Esophagus squamous epithelium (tissue), 5 donors: ENCODE data around the gene ZDHHC11B. TPM values are rescaled to one million over a fixed set of nuclear protein-coding genes. Genes with fewer than 3 reads are reported as not detected.
"Not testable (repeated sequence)": the region's sequence is repeated elsewhere in the genome, so short reads cannot be mapped to it uniquely, and the experiment has no call there.

Experiments used
- DNase-seq: peaks from one replicate; lab custom pipeline; 2025; lab: John Stamatoyannopoulos, UW
- H3K27ac ChIP-seq, 4 donors: fragments of 200-600 bp; sonication (generic); one replicate each; pipeline ENCODE4 v1.5.1; 2016 to 2019; ENCODE audit warnings: mild to moderate bottlenecking in 1 of 4
- H3K27me3 ChIP-seq, 4 donors: fragments of 200-600 bp; sonication (generic); 1 replicate in 3 of 4; 2 replicates in 1 of 4; pipeline versions ENCODE4 v1.5.1 to v1.6.0; 2017 to 2021; ENCODE audit warnings: antibody characterized with exemption in 1 of 4
- H3K36me3 ChIP-seq, 3 donors: fragments of 200-600 bp; sonication (generic); one replicate each; pipeline ENCODE4 v1.5.1; 2016 to 2019
- H3K4me1 ChIP-seq, 3 donors: fragments of 200-600 bp; sonication (generic); one replicate each; pipeline ENCODE4 v1.5.1; 2017 to 2019
- H3K4me3 ChIP-seq, 4 donors: fragments of 200-600 bp; sonication (generic); 1 replicate in 3 of 4; 2 replicates in 1 of 4; pipeline ENCODE4 v1.5.1; 2016 to 2019; ENCODE audit warnings: mild to moderate bottlenecking in 2 of 4, moderate library complexity in 1 of 4
- H3K9me3 ChIP-seq, 3 donors: fragments of 200-600 bp; sonication (generic); one replicate each; pipeline ENCODE4 v1.5.1; 2016 to 2019
- POLR2A ChIP-seq, 4 donors: fragments of 450-650 bp; IDR thresholded peaks; one replicate each; pipeline ENCODE4 v1.6.1; 2017; ENCODE audit warnings: antibody characterized with exemption in 4 of 4, mild to moderate bottlenecking in 4 of 4, moderate library complexity in 3 of 4
- WGBS, 2 donors: methylation state at CpG; one replicate each; pipeline ENCODE4 v1.1.5; 2018; 5-methylcytosine and 5-hydroxymethylcytosine counted together
- intact Hi-C: fragments of 100-400 bp; cut with DNase I; formaldehyde crosslinking; loops from one replicate; pipeline ENCODE4 v1.15.0; 2022
- total RNA-seq, 4 donors: library from RNA; depleted of rRNA; stranded (reverse); fragments of >200 nt; gene quantifications; one replicate each; pipeline ENCODE4 v1.1.0, GENCODE V29; 2016
- TF ChIP-seq, protein P1 (sequence below), 6 experiments: fragments of 450-650 bp in 4 of 6; fragments of 200-600 bp in 2 of 6; sonication (generic) in 2 of 6; IDR thresholded peaks; one replicate each; pipeline ENCODE4 v1.5.1; 2016 to 2019; ENCODE audit warnings: antibody characterized with exemption in 6 of 6, mild to moderate bottlenecking in 4 of 6, moderate library complexity in 4 of 6
- donor health status: DM: yes; HTN: yes; CAD: no.

Gene ZDHHC11B
- total RNA-seq, 4 donors from 2014 or later = 0.44 to 4.6 (median 2.7) TPM

DNA sequence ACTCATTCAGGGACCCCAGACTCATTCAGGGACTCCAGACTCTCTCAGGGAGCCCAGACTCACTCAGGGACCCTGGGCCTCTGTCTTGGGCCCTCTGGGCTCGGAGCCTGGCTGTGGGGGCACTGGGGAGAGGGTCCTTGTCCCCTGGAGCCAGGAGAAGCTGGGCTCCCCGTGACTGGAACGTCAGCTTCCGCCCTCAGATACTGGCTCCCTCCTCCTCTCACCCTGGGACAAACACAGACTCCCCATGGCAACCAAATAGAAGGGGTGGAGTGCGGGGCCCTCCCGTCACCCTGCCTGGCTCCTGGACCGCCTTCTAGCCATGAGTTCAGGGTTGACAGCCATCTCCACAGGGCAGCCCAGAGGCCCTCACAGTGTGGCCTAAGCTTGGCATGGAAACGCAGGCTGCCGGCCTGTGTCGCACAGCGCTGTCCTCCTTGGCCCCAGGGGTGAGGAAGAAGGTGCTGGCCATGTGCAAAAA is 27.6 kb downstream of the ZDHHC11B start:
- intact Hi-C loops = loop anchor here (5.0 kb wide), 1 partner anchor 85 kb away; no protein-coding TSS in a partner anchor
- H3K9me3 ChIP-seq = no peaks in the 10 kb centered on the region
- no peak for DNase-seq
- H3K4me3 ChIP-seq = no peak overlapping the region
- WGBS, 2 donors = 27 to 53% methylated on average over 2 to 3 of the region's 11 CpGs
- peak overlapping the region; percentile 21 to 55 (median 34) for H3K27ac ChIP-seq
- no peak for TF ChIP-seq POLR2A (IDR thresholded peaks at IDR 0.05)
- TF ChIP-seq, protein P1, sequence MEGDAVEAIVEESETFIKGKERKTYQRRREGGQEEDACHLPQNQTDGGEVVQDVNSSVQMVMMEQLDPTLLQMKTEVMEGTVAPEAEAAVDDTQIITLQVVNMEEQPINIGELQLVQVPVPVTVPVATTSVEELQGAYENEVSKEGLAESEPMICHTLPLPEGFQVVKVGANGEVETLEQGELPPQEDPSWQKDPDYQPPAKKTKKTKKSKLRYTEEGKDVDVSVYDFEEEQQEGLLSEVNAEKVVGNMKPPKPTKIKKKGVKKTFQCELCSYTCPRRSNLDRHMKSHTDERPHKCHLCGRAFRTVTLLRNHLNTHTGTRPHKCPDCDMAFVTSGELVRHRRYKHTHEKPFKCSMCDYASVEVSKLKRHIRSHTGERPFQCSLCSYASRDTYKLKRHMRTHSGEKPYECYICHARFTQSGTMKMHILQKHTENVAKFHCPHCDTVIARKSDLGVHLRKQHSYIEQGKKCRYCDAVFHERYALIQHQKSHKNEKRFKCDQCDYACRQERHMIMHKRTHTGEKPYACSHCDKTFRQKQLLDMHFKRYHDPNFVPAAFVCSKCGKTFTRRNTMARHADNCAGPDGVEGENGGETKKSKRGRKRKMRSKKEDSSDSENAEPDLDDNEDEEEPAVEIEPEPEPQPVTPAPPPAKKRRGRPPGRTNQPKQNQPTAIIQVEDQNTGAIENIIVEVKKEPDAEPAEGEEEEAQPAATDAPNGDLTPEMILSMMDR (IDR thresholded peaks at IDR 0.05) = no peak
- H3K36me3 ChIP-seq = no peaks in the 10 kb centered on the region
- H3K4me1 ChIP-seq = peaks cover 36 to 44% (median 36%) of the 10 kb centered on the region in 3 donors
- H3K27me3 ChIP-seq = no peaks in the 10 kb centered on the region

DNA sequence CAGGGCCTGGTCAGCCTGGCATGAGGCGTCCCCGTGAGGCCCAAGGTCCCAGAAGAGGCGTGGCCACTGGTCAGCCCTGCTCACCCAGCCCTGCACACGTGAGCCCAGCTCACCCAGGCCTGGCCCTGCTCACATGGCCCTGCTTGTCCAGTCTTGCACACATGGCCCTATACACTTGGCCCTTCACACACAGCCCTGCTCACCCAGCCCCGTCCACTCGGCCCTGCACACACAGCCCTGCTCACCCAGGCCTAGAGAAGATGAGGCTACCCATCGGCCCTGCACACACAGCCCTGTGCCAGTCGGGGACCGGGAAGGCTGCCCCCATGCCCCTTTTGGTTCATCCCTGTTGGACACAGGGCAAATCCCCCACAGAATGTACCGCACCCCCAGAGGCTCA is 28.4 kb downstream of the ZDHHC11B start:
- peaks cover 35 to 39% (median 36%) of the 10 kb centered on the region in 3 donors for H3K4me1 ChIP-seq
- peak overlapping the region in 2 of 4 donors; percentile 30 to 39 for H3K27ac ChIP-seq
- 80% methylated on average over 1 of the region's 10 CpGs; no CpG with 5 or more reads in 1 of the 2 donors for WGBS, 2 donors
- TF ChIP-seq, protein P1 (IDR thresholded peaks at IDR 0.05) = no peak
- TF ChIP-seq POLR2A (IDR thresholded peaks at IDR 0.05) = no peak
- DNase-seq = no peak
- no peak overlapping the region for H3K4me3 ChIP-seq
- H3K36me3 ChIP-seq = no peaks in the 10 kb centered on the region
- H3K27me3 ChIP-seq = no peaks in the 10 kb centered on the region
- no peaks in the 10 kb centered on the region for H3K9me3 ChIP-seq
- intact Hi-C loops = loop anchor here (5.0 kb wide), 1 partner anchor 86 kb away; no protein-coding TSS in a partner anchor

DNA sequence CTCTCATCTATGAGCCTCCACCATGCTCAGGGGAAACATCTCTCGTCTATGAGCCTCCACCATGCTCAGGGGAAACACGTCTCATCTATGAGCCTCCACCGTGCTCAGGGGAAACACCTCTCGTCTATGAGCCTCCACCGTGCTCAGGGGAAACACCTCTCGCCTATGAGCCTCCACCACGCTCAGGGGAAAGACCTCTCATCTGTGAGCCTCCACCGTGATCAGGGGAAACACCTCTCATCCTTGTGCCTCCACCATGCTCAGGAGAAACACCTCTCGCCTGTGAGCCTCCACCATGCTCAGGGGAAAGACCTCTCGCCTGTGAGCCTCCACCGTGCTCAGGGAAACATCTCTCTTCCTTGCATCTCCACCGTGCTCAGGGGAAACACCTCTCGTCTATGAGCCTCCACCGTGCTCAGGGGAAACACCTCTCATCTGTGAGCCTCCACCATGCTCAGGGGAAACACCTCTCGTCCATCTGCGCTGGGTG is 30.3 kb downstream of the ZDHHC11B start:
- H3K4me3 ChIP-seq, H3K27ac ChIP-seq, H3K27me3 ChIP-seq, H3K9me3 ChIP-seq, DNase-seq, H3K36me3 ChIP-seq, intact Hi-C loops: not testable (repeated sequence)
- peaks cover 27 to 30% (median 29%) of the 10 kb centered on the region in 3 donors for H3K4me1 ChIP-seq
- WGBS, 2 donors = 67 to 68% methylated on average over 3 to 16 of the region's 16 CpGs

DNA sequence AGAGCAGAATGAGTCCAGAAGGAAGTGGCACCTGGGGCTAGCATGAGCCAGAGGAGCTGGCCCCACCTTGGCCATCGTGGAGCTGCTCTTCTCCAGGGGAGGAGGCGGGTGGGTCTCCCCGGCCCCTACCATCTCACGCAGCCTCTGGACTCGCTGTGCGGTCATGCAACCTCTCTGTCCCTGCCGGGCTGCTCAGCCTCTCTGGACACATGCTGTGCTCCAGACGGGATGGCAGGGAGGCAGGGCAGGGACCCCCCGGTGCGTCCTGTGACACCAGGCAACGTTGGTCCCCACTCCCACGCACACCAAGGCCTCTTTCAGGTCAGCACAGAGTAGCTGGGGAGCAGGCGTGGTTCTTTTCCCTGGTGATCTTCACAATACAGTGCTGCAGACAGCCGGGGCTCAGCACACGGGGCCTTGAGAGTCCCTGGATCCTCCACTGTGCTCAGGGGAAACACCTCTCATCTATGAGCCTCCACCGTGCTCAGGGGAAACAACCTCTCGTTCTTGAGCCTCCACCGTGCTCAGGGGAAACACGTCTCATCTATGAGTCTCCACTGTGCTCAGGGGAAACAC is 30.9 kb downstream of the ZDHHC11B start:
- H3K4me3 ChIP-seq, H3K27ac ChIP-seq, H3K27me3 ChIP-seq, H3K36me3 ChIP-seq, H3K9me3 ChIP-seq, DNase-seq, intact Hi-C loops: not testable (repeated sequence)
- peaks cover 21 to 25% (median 23%) of the 10 kb centered on the region in 3 donors for H3K4me1 ChIP-seq
- 74 to 91% methylated on average over 4 to 10 of the region's 19 CpGs for WGBS, 2 donors

DNA sequence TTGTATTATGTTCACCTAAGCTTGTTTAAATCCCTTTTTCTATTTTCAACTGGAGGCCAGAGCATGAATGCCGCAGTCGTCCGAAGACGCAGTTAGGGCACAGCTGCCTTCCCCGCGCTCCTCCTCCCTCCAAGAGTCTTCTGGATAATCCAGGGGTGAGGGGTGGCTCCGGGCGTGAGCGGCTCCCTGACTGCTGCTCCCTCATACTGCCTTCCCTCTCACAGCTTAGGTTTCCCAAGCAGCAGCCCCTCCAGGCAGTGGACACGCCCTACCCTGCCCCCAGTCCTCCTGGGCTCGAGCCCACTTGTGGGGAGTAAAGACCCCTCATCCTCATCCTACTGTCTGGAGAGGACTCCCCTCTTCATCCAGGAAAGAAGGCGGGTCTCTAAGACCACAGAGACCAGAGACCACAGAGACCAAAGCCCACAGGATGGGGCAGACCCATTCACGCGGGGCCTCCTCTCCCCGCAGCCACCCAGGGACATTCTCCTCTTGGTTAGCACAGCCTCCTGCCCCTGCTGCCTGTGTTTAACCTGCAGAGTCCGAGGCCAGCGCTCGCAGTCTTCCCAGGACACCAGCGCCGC is 31.9 kb downstream of the ZDHHC11B start:
- H3K27ac ChIP-seq, H3K4me3 ChIP-seq, H3K27me3 ChIP-seq, DNase-seq, H3K36me3 ChIP-seq, intact Hi-C loops, H3K9me3 ChIP-seq: not testable (repeated sequence)
- 84% methylated on average over 4 of the region's 20 CpGs; no CpG with 5 or more reads in 1 of the 2 donors for WGBS, 2 donors
- peaks cover 11 to 15% (median 13%) of the 10 kb centered on the region in 3 donors for H3K4me1 ChIP-seq

DNA sequence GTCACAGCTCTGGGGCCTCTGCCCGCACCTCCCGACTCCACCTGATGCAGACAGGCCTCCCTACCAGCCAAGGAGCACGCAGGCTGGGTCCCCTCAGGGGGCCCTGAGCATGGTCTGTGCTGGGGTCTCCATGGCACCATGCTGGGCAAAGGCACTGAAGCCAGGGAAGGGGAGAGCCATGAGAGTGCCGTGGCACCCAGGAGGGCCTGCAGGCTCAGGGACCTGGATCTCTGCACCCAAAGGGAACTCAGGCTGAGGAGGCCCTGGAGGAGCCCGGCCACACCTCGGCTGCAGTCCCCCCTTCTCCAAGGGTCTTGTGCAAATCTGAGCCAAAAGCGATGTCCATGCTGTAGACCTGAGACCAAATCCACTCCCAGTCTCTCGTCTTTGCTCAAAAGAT is 32.5 kb downstream of the ZDHHC11B start:
- H3K4me1 ChIP-seq, H3K4me3 ChIP-seq, intact Hi-C loops, H3K27ac ChIP-seq, H3K9me3 ChIP-seq, DNase-seq, H3K27me3 ChIP-seq, H3K36me3 ChIP-seq: not testable (repeated sequence)
- WGBS, 2 donors = 92% methylated on average over 1 of the region's 8 CpGs; no CpG with 5 or more reads in 1 of the 2 donors

DNA sequence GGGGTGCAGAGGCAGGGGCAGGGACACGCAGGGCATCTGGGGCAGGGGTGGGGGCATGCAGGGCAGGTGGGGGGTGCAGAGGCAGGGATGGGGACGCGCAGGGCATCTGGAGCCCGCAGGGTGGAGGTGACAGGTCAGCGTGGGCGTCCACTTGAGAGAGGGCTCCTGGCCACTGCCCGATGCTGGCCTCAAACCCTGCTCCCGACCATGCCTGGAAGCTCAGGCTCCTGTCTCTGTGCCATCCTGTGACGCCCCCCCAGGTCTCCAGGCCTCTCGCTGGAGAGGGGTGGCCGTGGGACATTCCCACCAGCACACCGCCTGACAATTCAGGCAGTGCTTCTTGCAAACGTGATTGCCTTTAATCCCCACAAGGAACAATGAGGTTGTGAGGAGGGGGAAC is 33.0 kb downstream of the ZDHHC11B start:
- no peaks in the 10 kb centered on the region for H3K36me3 ChIP-seq
- H3K27ac ChIP-seq = no peak overlapping the region
- no peaks in the 10 kb centered on the region for H3K27me3 ChIP-seq
- H3K4me1 ChIP-seq = peaks cover 0 to 3% (median 3%) of the 10 kb centered on the region in 3 donors
- DNase-seq = no peak
- 89% methylated on average over 10 of the region's 13 CpGs; no CpG with 5 or more reads in 1 of the 2 donors for WGBS, 2 donors
- intact Hi-C loops = no loop called here
- H3K4me3 ChIP-seq = no peak overlapping the region
- TF ChIP-seq, protein P1 (IDR thresholded peaks at IDR 0.05) = no peak
- TF ChIP-seq POLR2A (IDR thresholded peaks at IDR 0.05) = no peak
- H3K9me3 ChIP-seq = no peaks in the 10 kb centered on the region

DNA sequence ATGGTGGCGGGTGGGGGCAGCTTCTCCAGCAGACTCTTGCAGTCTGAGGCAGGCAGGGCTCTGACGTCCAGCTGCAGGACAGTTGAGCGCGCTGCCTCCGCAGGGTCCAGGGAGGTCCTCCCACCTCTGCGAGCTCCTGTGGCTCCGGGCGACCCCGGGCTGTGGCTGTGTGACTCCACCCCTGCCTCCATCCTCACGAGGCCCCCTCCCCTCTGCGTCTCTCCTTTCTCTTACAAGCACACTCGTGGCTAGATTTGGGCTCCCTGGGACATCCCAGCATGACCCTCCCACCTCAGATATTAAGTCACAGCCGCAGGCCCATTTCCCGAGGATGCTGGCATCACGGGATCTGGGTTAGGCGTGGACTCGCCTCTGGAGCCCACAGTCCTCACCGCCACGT is 34.3 kb downstream of the ZDHHC11B start:
- H3K27ac ChIP-seq, H3K27me3 ChIP-seq, H3K4me1 ChIP-seq, H3K4me3 ChIP-seq, H3K36me3 ChIP-seq, intact Hi-C loops, H3K9me3 ChIP-seq, DNase-seq: not testable (repeated sequence)
- WGBS, 2 donors = 94% methylated on average over 7 of the region's 19 CpGs; no CpG with 5 or more reads in 1 of the 2 donors
